ENCODE measurements around the gene PTPRM. TPM values are rescaled to one million over a fixed set of nuclear protein-coding genes. Genes with fewer than 3 reads are reported as not detected.

The PTPRM gene
- total and polyA plus RNA-seq, 2 of the 8 experiments (the other 6 are each of a cell fraction or from before 2014, with no cell fraction given) = 4.1 to 7.0 TPM

GRCh38 chr18:8253944-8254343 lies 686.8 kb downstream of the PTPRM start:
- no peak overlapping the region for H3K9ac ChIP-seq (replicated peaks in 1 of 4; ENCODE audit: extremely low read depth in 1 of 4, low read depth in 3 of 4, low read length in 3 of 4)
- DNase-seq (ENCODE audit: low read depth in 1 of 2, low spot score in 2 of 2) (no peak), FAIRE-seq (no peak)
- H4K5ac ChIP-seq (ENCODE audit: insufficient read length, low read depth, low read length) = no peak overlapping the region
- no peak overlapping the region for H3K56ac ChIP-seq (replicated peaks; ENCODE audit: insufficient read length, low read depth, low read length)
- no peak overlapping the region for H4K8ac ChIP-seq (ENCODE audit: extremely low read depth, insufficient read depth, low read length)
- no peaks in the 10 kb centered on the region for H4K20me1 ChIP-seq (replicated peaks in 1 of 2; ENCODE audit: control insufficient read depth in 1 of 2, insufficient read depth in 2 of 2, low read length in 2 of 2)
- no peak overlapping the region for H3K23ac ChIP-seq (ENCODE audit: insufficient read length)
- H2BK120ac ChIP-seq (replicated peaks; ENCODE audit: low read depth, low read length) = no peak overlapping the region
- no peaks in the 10 kb centered on the region for H3K36me3 ChIP-seq (ENCODE audit: control insufficient read depth in 2 of 4, insufficient read depth in 4 of 4, low read length in 3 of 4)
- no peak overlapping the region for H3K14ac ChIP-seq (ENCODE audit: insufficient read length)
- no peaks in the 10 kb centered on the region for H3K27me3 ChIP-seq (replicated peaks in 1 of 4; ENCODE audit: control insufficient read depth in 3 of 4, extremely low read depth in 1 of 4, insufficient read depth in 3 of 4, low read length in 3 of 4)
- no peaks in the 10 kb centered on the region for H3K9me3 ChIP-seq (ENCODE audit: insufficient read depth in 2 of 2, low read depth in 1 of 2, low read length in 1 of 2)
- ChIA-PET POLR2A (ENCODE audit: partially characterized antibody) (no interaction called here), CTCF (ENCODE audit: partially characterized antibody) (interaction anchor here (1.3 kb wide), 1 partner anchor 10 kb away, joined by 4 read pairs; no protein-coding TSS in a partner anchor)
- H3K79me2 ChIP-seq (ENCODE audit: control insufficient read depth in 1 of 2, insufficient read depth in 2 of 2, low read length in 2 of 2) = no peaks in the 10 kb centered on the region
- no peak overlapping the region for H3K18ac ChIP-seq (ENCODE audit: extremely low read depth, low read length)
- no peak overlapping the region for H3K4me2 ChIP-seq (ENCODE audit: insufficient read depth in 1 of 2, low read depth in 2 of 2, low read length in 2 of 2)
- 89% methylated on average over 1 of the region's 1 CpG; no CpG with 5 or more reads in 1 of the 2 experiments for WGBS, 2 experiments (ENCODE audit: extremely low coverage in 1 of 2, insufficient coverage in 1 of 2, insufficient read length in 1 of 2, insufficient replicate concordance in 2 of 2, low coverage in 1 of 2, low lambda C conversion rate in 2 of 2, missing lambda C conversion rate in 1 of 2)
- no peak overlapping the region for H3K27ac ChIP-seq (ENCODE audit: low read depth, low read length)
- no peak overlapping the region for H2BK15ac ChIP-seq (ENCODE audit: low read length)
- H2BK12ac ChIP-seq (ENCODE audit: low read depth, low read length) = no peak overlapping the region
- no peaks in the 10 kb centered on the region for H3K79me1 ChIP-seq (ENCODE audit: low read depth, low read length)
- H2BK5ac ChIP-seq (ENCODE audit: low read depth, low read length) = no peak overlapping the region
- H2BK20ac ChIP-seq (ENCODE audit: low read length) = no peak overlapping the region
- H3K23me2 ChIP-seq (ENCODE audit: low read depth, low read length) = no peaks in the 10 kb centered on the region
- H3K4me1 ChIP-seq (replicated peaks in 1 of 4; ENCODE audit: control insufficient read depth in 3 of 4, insufficient read depth in 4 of 4, low read length in 3 of 4) = peaks cover 5 to 22% (median 13%) of the 10 kb centered on the region in 4 experiments
- H3K4me3 ChIP-seq (ENCODE audit: extremely low read depth in 1 of 4, insufficient read depth in 2 of 4, low read depth in 3 of 4, low read length in 4 of 4) = no peak overlapping the region
- H4K91ac ChIP-seq (replicated peaks; ENCODE audit: insufficient read length, low read length) = no peak overlapping the region
- no peak overlapping the region for H2AK5ac ChIP-seq (ENCODE audit: low read depth, low read length)
- H3K4ac ChIP-seq (replicated peaks; ENCODE audit: insufficient read length, low read depth, low read length) = no peak overlapping the region
- H2AFZ ChIP-seq (ENCODE audit: low read length) = no peak overlapping the region
- TF ChIP-seq CTBP2 (IDR thresholded peaks at IDR 0.05; ENCODE audit: borderline replicate concordance, insufficient read depth, insufficient read length, low read length) (no peak), CHD1 (IDR thresholded peaks at IDR 0.05; ENCODE audit: low read depth, low read length) (no peak), HDAC6 (IDR thresholded peaks at IDR 0.05; ENCODE audit: low read depth, low read length) (no peak), EGR1 (IDR thresholded peaks at IDR 0.05; ENCODE audit: borderline replicate concordance, low read depth, low read length) (no peak), BACH1 (IDR thresholded peaks at IDR 0.05; ENCODE audit: low read length) (no peak), POLR2A (IDR thresholded peaks at IDR 0.05; ENCODE audit: control extremely low read depth in 1 of 2, low read depth in 2 of 2, low read length in 2 of 2) (no peak), SAP30 (IDR thresholded peaks at IDR 0.05; ENCODE audit: insufficient read depth, insufficient replicate concordance, low read length) (no peak), RXRA (IDR thresholded peaks at IDR 0.05; ENCODE audit: insufficient read depth, low read depth, low read length) (no peak), JUND (IDR thresholded peaks at IDR 0.05; ENCODE audit: low read length) (no peak), NRF1 (IDR thresholded peaks at IDR 0.05; ENCODE audit: low read depth, low read length) (no peak), KDM4A (IDR thresholded peaks at IDR 0.05; ENCODE audit: low read depth, low read length, severe bottlenecking) (no peak), HDAC2 (IDR thresholded peaks at IDR 0.05; ENCODE audit: borderline replicate concordance in 1 of 2, low read depth in 2 of 2, low read length in 2 of 2) (no peak), KDM5A (IDR thresholded peaks at IDR 0.05; ENCODE audit: low read length) (no peak), CEBPB (IDR thresholded peaks at IDR 0.05; ENCODE audit: low read depth, low read length) (no peak), BRCA1 (IDR thresholded peaks at IDR 0.05; ENCODE audit: low read depth, low read length) (no peak), SRF (IDR thresholded peaks at IDR 0.05; ENCODE audit: low read depth, low read length) (no peak)
